Prostate gland (tissue), 2 donors: ENCODE data around the gene C19orf12.

ENCODE experiments used
- POLR2AphosphoS5 ChIP-seq: sonication (generic); formaldehyde crosslinking; IDR thresholded peaks from one replicate; pipeline ENCODE4 v1.6.1; 2017; ENCODE audit warnings: antibody characterized with exemption
- TF ChIP-seq, protein P1 (sequence below), 4 experiments: fragments of 200-600 bp in 2 of 4; fragments of 450-650 bp in 2 of 4; sonication (generic) in 2 of 4; IDR thresholded peaks; 1 replicate in 3 of 4; 2 replicates in 1 of 4; pipeline ENCODE4 v1.5.1; 2016 to 2019; ENCODE audit warnings: antibody characterized with exemption in 4 of 4, mild to moderate bottlenecking in 2 of 4, moderate library complexity in 2 of 4

DNA sequence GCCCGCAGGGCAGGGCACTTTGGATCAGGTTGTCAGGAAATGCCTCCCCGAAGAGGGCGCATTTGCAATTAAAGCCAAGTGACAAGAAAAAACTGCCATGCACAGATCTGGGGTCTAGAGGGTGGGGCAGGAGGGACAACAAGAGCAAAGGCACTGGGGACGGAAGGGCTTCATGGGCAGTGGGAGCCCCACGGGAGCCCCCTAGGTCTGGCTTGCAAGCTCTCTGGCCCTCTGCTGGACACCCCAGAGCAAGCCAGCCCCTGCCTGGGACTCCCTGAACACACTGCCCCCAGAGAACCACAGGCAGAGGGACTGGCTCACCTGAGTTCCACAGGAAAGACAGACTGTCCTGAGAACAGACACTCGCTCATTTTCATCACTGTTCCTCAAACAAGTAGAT, 30.2 kb upstream of the C19orf12 start:
- TF ChIP-seq, protein P1, sequence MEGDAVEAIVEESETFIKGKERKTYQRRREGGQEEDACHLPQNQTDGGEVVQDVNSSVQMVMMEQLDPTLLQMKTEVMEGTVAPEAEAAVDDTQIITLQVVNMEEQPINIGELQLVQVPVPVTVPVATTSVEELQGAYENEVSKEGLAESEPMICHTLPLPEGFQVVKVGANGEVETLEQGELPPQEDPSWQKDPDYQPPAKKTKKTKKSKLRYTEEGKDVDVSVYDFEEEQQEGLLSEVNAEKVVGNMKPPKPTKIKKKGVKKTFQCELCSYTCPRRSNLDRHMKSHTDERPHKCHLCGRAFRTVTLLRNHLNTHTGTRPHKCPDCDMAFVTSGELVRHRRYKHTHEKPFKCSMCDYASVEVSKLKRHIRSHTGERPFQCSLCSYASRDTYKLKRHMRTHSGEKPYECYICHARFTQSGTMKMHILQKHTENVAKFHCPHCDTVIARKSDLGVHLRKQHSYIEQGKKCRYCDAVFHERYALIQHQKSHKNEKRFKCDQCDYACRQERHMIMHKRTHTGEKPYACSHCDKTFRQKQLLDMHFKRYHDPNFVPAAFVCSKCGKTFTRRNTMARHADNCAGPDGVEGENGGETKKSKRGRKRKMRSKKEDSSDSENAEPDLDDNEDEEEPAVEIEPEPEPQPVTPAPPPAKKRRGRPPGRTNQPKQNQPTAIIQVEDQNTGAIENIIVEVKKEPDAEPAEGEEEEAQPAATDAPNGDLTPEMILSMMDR (IDR thresholded peaks at IDR 0.05): no peak
- no peak for TF ChIP-seq POLR2AphosphoS5
